Heart right ventricle (tissue), 16 donors: ENCODE results near the gene TMEM186. TPM values are rescaled to one million over a fixed set of nuclear protein-coding genes. Genes with fewer than 3 reads are reported as not detected.
A peak's percentile ranks its signal among the peaks of the same experiment; 100 is the strongest.

Experiments
- ATAC-seq, 8 donors: fragments of 200-7000 bp; cut with Tn5 transposase; one replicate each; pipeline ENCODE4 v1.9.1; 2020; ENCODE audit warnings: mild to moderate bottlenecking in 8 of 8, moderate library complexity in 8 of 8, moderate number of reproducible peaks in 1 of 8
- DNase-seq, 2 donors: peaks; one replicate each; pipeline ENCODE4 v3.0.0-alpha.2; 2020
- H3K27ac ChIP-seq, 10 donors: fragments of 200-600 bp; sonication (generic) in 2 of 10; one replicate each; pipeline versions ENCODE4 v1.5.0 to v1.8.0; 2020 to 2022; ENCODE audit warnings: mild to moderate bottlenecking in 3 of 10
- H3K27me3 ChIP-seq, 7 donors: fragments of 200-600 bp; one replicate each; pipeline ENCODE4 v1.8.0; 2021 to 2022; ENCODE audit warnings: mild to moderate bottlenecking in 2 of 7
- H3K36me3 ChIP-seq, 9 donors: fragments of 200-600 bp; sonication (generic) in 1 of 9; one replicate each; pipeline versions ENCODE4 v1.5.0 to v1.8.0; 2020 to 2022; ENCODE audit warnings: mild to moderate bottlenecking in 2 of 9
- H3K4me1 ChIP-seq, 9 donors: fragments of 200-600 bp; sonication (generic) in 1 of 9; one replicate each; pipeline versions ENCODE4 v1.5.0 to v1.8.0; 2020 to 2022; ENCODE audit warnings: mild to moderate bottlenecking in 4 of 9
- H3K4me3 ChIP-seq, 10 donors: fragments of 200-600 bp; sonication (generic) in 2 of 10; one replicate each; pipeline versions ENCODE4 v1.5.0 to v1.8.0; 2020 to 2022; ENCODE audit warnings: mild to moderate bottlenecking in 7 of 10, moderate library complexity in 2 of 10
- H3K9me3 ChIP-seq, 11 donors: fragments of 200-600 bp in 10 of 11; sonication (generic) in 2 of 11; one replicate each; pipeline versions ENCODE4 v1.5.0 to v1.8.0; 2013 to 2022; ENCODE audit warnings: mild to moderate bottlenecking in 2 of 11, control low read depth in 1 of 11, moderate library complexity in 1 of 11
- CTCF ChIP-seq, 9 donors: fragments of 200-600 bp; sonication (generic) in 2 of 9; IDR thresholded peaks; one replicate each; pipeline versions ENCODE4 v1.5.0 to v1.8.0; 2021 to 2022; ENCODE audit warnings: antibody characterized with exemption in 9 of 9, mild to moderate bottlenecking in 5 of 9, moderate library complexity in 1 of 9
- WGBS, 2 donors: extraction: QIAGEN DNeasy Blood & Tissue Kit; methylation state at CpG; one replicate each; pipeline ENCODE4 v1.1.7; 2013; ENCODE audit warnings: inconsistent platforms in 1 of 2; 5-methylcytosine and 5-hydroxymethylcytosine counted together
- intact Hi-C, 10 donors: fragments of 100-400 bp; cut with DNase I; formaldehyde crosslinking; loops; one replicate each; pipeline versions ENCODE4 v1.11.1 to v1.14.2; 2022
- polyA plus RNA-seq, 2 donors: library from polyadenylated mRNA; stranded (reverse); fragments of 200-250 nt; gene quantifications; one replicate each; pipeline ENCODE4 v1.2.3, GENCODE V29; 2013
- total RNA-seq, 10 donors: library from RNA; stranded (reverse); fragmentation: NEBNext Ultra II Directional in 3 of 10; extraction: Animal tissue kit (Norgen Biotek cat#: 25700) in 3 of 10; gene quantifications; one replicate each; pipeline versions ENCODE4 v1.2.1 to v1.2.4, GENCODE V29; 2021 to 2023
- donor health status: Arrhythmogenic right ventricular cardiomyopathy.
- donor health status: ischemic (EF 13 %, LVEDD 7.1; RV severe dilation, severe dysfunction).
- donor health status: healthy with polysubstance abuse.
- donor health status: DM: no; HTN: yes; CAD: no.
- donor health status: DM: no; HTN: no; CAD: no.
- donor health status: ischemic (EF 25% LVEDD 6.9; RV normal size, moderate dysfunction).
- donor health status: ischemic (EF 25% LVEDD 5.7; RV mildly dilated, moderate dysfunction).
- donor health status: healthy.
- donor health status: DM: yes; HTN: yes; CAD: no.
- donor health status: Ischemic cardiomyopathy.
- donor health status: ischemic (EF 35%, LVEDD 5.7; RV mildly dilated, moderate dysfunction).
- donor health status: nonischemic (EF 11% LVEDD 7.7; RV severe dilation, severe dysfunction).
- donor health status: DM: yes; HTN: yes; CAD: no.
- donor health status: PGD.
- donor health status: ischemic (EF 29% LVEDD 5.4; RV normal size, mild dysfunction).
- donor health status: nonischemic (EF 23%, LVEDD 6.1; RV moderate dilation, normal function).

Gene TMEM186
- total and polyA plus RNA-seq, 12 donors, result 7.5 to 15.1 (median 13.9) TPM

- peak in 1 of 8 donors; percentile 9 for ATAC-seq
- no peaks in the 10 kb centered on the region for H3K27me3 ChIP-seq
- intact Hi-C loops, result loop anchor here in 8 of 10 donors (2.0 to 10.0 kb wide), 10 partner anchors 69 to 234 kb away; partner anchors contain the start of genes CARHSP1 (in 4 of the 8), ABAT (in 3 of the 8) and LITAFD (in 2 of the 8)
- H3K4me1 ChIP-seq, result peaks cover 9 to 43% (median 30%) of the 10 kb centered on the region in 9 donors
- no peak for TF ChIP-seq CTCF (IDR thresholded peaks at IDR 0.05)
- peak overlapping the region; percentile 67 to 98 (median 86) for H3K4me3 ChIP-seq
- H3K9me3 ChIP-seq, result no peaks in the 10 kb centered on the region
- no peak for DNase-seq
- peaks cover 0 to 48% (median 20%) of the 10 kb centered on the region in 9 donors for H3K36me3 ChIP-seq
- H3K27ac ChIP-seq, result peak overlapping the region in 9 of 10 donors; percentile 65 to 89 (median 82)
- 63 to 64% methylated on average over 7 of the region's 7 CpGs for WGBS, 2 donors
Observed at GRCh38 chr16:8798535-8799157, 1.2 kb upstream of the TMEM186 start.

- peak in 3 of 8 donors; percentile 2 to 5 (median 2) for ATAC-seq
Observed at GRCh38 chr16:8798174-8798527, 712 bp upstream of the TMEM186 start.

GRCh38 chr16:8796469-8797363 is 723 bp downstream of the TMEM186 start:
- Histone ChIP-seq H3K9me3 (no peaks in the 10 kb centered on the region), H3K27me3 (no peaks in the 10 kb centered on the region), H3K27ac (peak overlapping the region in 9 of 10 donors; percentile 44 to 89 (median 82)), H3K36me3 (peaks cover 0 to 29% (median 2%) of the 10 kb centered on the region in 9 donors), H3K4me1 (peaks cover 9 to 43% (median 30%) of the 10 kb centered on the region in 9 donors), H3K4me3 (peak overlapping the region; percentile 67 to 98 (median 86))
- intact Hi-C loops, result loop anchor here in 8 of 10 donors (1.0 to 10.0 kb wide), 10 partner anchors 71 to 232 kb away; partner anchors contain the start of genes CARHSP1 (in 4 of the 8), ABAT (in 3 of the 8) and LITAFD (in 2 of the 8)
- DNase-seq, result no peak
- no peak for TF ChIP-seq CTCF (IDR thresholded peaks at IDR 0.05)
- no peak for ATAC-seq
- WGBS, 2 donors, result 43 to 45% methylated on average over 14 of the region's 14 CpGs

More at GRCh38 chr16:8798174-8798527, 712 bp upstream of the TMEM186 start:
- no peak for TF ChIP-seq CTCF (IDR thresholded peaks at IDR 0.05)
- DNase-seq, result no peak
- Histone ChIP-seq H3K4me1 (peaks cover 9 to 43% (median 30%) of the 10 kb centered on the region in 9 donors), H3K36me3 (peaks cover 0 to 43% (median 16%) of the 10 kb centered on the region in 9 donors), H3K4me3 (peak overlapping the region; percentile 67 to 98 (median 86)), H3K9me3 (no peaks in the 10 kb centered on the region), H3K27ac (peak overlapping the region in 9 of 10 donors; percentile 65 to 89 (median 82)), H3K27me3 (no peaks in the 10 kb centered on the region)
- WGBS, 2 donors, result 1 to 2% methylated on average over 6 of the region's 6 CpGs
- intact Hi-C loops, result loop anchor here in 8 of 10 donors (2.0 to 10.0 kb wide), 10 partner anchors 69 to 233 kb away; partner anchors contain the start of genes CARHSP1 (in 4 of the 8), ABAT (in 3 of the 8) and LITAFD (in 2 of the 8)

GRCh38 chr16:8795818-8796217 is 1.6 kb downstream of the TMEM186 start:
- ATAC-seq, result no peak
- H3K4me3 ChIP-seq, result no peak overlapping the region
- intact Hi-C loops, result loop anchor here in 8 of 10 donors (5.0 to 10.0 kb wide), 9 partner anchors 71 to 231 kb away; partner anchors contain the start of genes ABAT (in 3 of the 8), CARHSP1 (in 3 of the 8) and LITAFD (in 2 of the 8)
- no peaks in the 10 kb centered on the region for H3K9me3 ChIP-seq
- WGBS, 2 donors, result 93 to 95% methylated on average over 10 of the region's 10 CpGs
- no peak for DNase-seq
- H3K4me1 ChIP-seq, result peaks cover 9 to 40% (median 30%) of the 10 kb centered on the region in 9 donors
- H3K27ac ChIP-seq, result no peak overlapping the region
- peaks cover 0 to 21% (median 0%) of the 10 kb centered on the region in 9 donors for H3K36me3 ChIP-seq
- H3K27me3 ChIP-seq, result no peaks in the 10 kb centered on the region
- TF ChIP-seq CTCF (IDR thresholded peaks at IDR 0.05), result no peak
